Heart right ventricle (tissue), 16 donors: ENCODE data around the gene GTF3C1. TPM values are rescaled to one million over a fixed set of nuclear protein-coding genes. Genes with fewer than 3 reads are reported as not detected.

Experiments
- ATAC-seq, 8 donors: fragments of 200-7000 bp; cut with Tn5 transposase; one replicate each; pipeline ENCODE4 v1.9.1; 2020; ENCODE audit warnings: mild to moderate bottlenecking in 8 of 8, moderate library complexity in 8 of 8, moderate number of reproducible peaks in 1 of 8
- DNase-seq, 2 donors: peaks; one replicate each; pipeline ENCODE4 v3.0.0-alpha.2; 2020
- H3K27ac ChIP-seq, 10 donors: fragments of 200-600 bp; sonication (generic) in 2 of 10; one replicate each; pipeline versions ENCODE4 v1.5.0 to v1.8.0; 2020 to 2022; ENCODE audit warnings: mild to moderate bottlenecking in 3 of 10
- H3K27me3 ChIP-seq, 7 donors: fragments of 200-600 bp; one replicate each; pipeline ENCODE4 v1.8.0; 2021 to 2022; ENCODE audit warnings: mild to moderate bottlenecking in 2 of 7
- H3K36me3 ChIP-seq, 9 donors: fragments of 200-600 bp; sonication (generic) in 1 of 9; one replicate each; pipeline versions ENCODE4 v1.5.0 to v1.8.0; 2020 to 2022; ENCODE audit warnings: mild to moderate bottlenecking in 2 of 9
- H3K4me1 ChIP-seq, 9 donors: fragments of 200-600 bp; sonication (generic) in 1 of 9; one replicate each; pipeline versions ENCODE4 v1.5.0 to v1.8.0; 2020 to 2022; ENCODE audit warnings: mild to moderate bottlenecking in 4 of 9
- H3K4me3 ChIP-seq, 10 donors: fragments of 200-600 bp; sonication (generic) in 2 of 10; one replicate each; pipeline versions ENCODE4 v1.5.0 to v1.8.0; 2020 to 2022; ENCODE audit warnings: mild to moderate bottlenecking in 7 of 10, moderate library complexity in 2 of 10
- H3K9me3 ChIP-seq, 11 donors: fragments of 200-600 bp in 10 of 11; sonication (generic) in 2 of 11; one replicate each; pipeline versions ENCODE4 v1.5.0 to v1.8.0; 2013 to 2022; ENCODE audit warnings: mild to moderate bottlenecking in 2 of 11, control low read depth in 1 of 11, moderate library complexity in 1 of 11
- WGBS, 2 donors: extraction: QIAGEN DNeasy Blood & Tissue Kit; methylation state at CpG; one replicate each; pipeline ENCODE4 v1.1.7; 2013; ENCODE audit warnings: inconsistent platforms in 1 of 2; 5-methylcytosine and 5-hydroxymethylcytosine counted together
- intact Hi-C, 10 donors: fragments of 100-400 bp; cut with DNase I; formaldehyde crosslinking; loops; one replicate each; pipeline versions ENCODE4 v1.11.1 to v1.14.2; 2022
- long read RNA-seq, 3 donors: library from polyadenylated mRNA; unstranded; transcript quantifications; one replicate each; pipeline ENCODE4 v2.0.0, GENCODE V29; 2020 to 2021
- polyA plus RNA-seq, 2 donors: library from polyadenylated mRNA; stranded (reverse); fragments of 200-250 nt; gene quantifications; one replicate each; pipeline ENCODE4 v1.2.3, GENCODE V29; 2013
- total RNA-seq, 10 donors: library from RNA; stranded (reverse); fragmentation: NEBNext Ultra II Directional in 3 of 10; extraction: Animal tissue kit (Norgen Biotek cat#: 25700) in 3 of 10; gene quantifications; one replicate each; pipeline versions ENCODE4 v1.2.1 to v1.2.4, GENCODE V29; 2021 to 2023
- TF ChIP-seq, protein P1 (sequence below), 9 donors: fragments of 200-600 bp; sonication (generic) in 2 of 9; IDR thresholded peaks; one replicate each; pipeline versions ENCODE4 v1.5.0 to v1.8.0; 2021 to 2022; ENCODE audit warnings: antibody characterized with exemption in 9 of 9, mild to moderate bottlenecking in 5 of 9, moderate library complexity in 1 of 9
- donor health status: Arrhythmogenic right ventricular cardiomyopathy.
- donor health status: ischemic (EF 13 %, LVEDD 7.1; RV severe dilation, severe dysfunction).
- donor health status: healthy with polysubstance abuse.
- donor health status: DM: no; HTN: yes; CAD: no.
- donor health status: DM: no; HTN: no; CAD: no.
- donor health status: ischemic (EF 25% LVEDD 6.9; RV normal size, moderate dysfunction).
- donor health status: ischemic (EF 25% LVEDD 5.7; RV mildly dilated, moderate dysfunction).
- donor health status: healthy.
- donor health status: DM: yes; HTN: yes; CAD: no.
- donor health status: Ischemic cardiomyopathy.
- donor health status: ischemic (EF 35%, LVEDD 5.7; RV mildly dilated, moderate dysfunction).
- donor health status: nonischemic (EF 11% LVEDD 7.7; RV severe dilation, severe dysfunction).
- donor health status: DM: yes; HTN: yes; CAD: no.
- donor health status: PGD.
- donor health status: ischemic (EF 29% LVEDD 5.4; RV normal size, mild dysfunction).
- donor health status: nonischemic (EF 23%, LVEDD 6.1; RV moderate dilation, normal function).

Gene GTF3C1, protein sequence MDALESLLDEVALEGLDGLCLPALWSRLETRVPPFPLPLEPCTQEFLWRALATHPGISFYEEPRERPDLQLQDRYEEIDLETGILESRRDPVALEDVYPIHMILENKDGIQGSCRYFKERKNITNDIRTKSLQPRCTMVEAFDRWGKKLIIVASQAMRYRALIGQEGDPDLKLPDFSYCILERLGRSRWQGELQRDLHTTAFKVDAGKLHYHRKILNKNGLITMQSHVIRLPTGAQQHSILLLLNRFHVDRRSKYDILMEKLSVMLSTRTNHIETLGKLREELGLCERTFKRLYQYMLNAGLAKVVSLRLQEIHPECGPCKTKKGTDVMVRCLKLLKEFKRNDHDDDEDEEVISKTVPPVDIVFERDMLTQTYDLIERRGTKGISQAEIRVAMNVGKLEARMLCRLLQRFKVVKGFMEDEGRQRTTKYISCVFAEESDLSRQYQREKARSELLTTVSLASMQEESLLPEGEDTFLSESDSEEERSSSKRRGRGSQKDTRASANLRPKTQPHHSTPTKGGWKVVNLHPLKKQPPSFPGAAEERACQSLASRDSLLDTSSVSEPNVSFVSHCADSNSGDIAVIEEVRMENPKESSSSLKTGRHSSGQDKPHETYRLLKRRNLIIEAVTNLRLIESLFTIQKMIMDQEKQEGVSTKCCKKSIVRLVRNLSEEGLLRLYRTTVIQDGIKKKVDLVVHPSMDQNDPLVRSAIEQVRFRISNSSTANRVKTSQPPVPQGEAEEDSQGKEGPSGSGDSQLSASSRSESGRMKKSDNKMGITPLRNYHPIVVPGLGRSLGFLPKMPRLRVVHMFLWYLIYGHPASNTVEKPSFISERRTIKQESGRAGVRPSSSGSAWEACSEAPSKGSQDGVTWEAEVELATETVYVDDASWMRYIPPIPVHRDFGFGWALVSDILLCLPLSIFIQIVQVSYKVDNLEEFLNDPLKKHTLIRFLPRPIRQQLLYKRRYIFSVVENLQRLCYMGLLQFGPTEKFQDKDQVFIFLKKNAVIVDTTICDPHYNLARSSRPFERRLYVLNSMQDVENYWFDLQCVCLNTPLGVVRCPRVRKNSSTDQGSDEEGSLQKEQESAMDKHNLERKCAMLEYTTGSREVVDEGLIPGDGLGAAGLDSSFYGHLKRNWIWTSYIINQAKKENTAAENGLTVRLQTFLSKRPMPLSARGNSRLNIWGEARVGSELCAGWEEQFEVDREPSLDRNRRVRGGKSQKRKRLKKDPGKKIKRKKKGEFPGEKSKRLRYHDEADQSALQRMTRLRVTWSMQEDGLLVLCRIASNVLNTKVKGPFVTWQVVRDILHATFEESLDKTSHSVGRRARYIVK (N-terminal part only)
- 10 to 100 TPM; 48.1 to 84.5 (median 62.8) TPM for total RNA-seq
- 100 to 1,000 TPM in 1 of 2 donors, 10 to 100 TPM in 1; 53.0 to 133 TPM for polyA plus RNA-seq
- long read RNA-seq, donor 1, full-length matches to known transcripts = 4 of 54 reads
- long read RNA-seq, donor 1, partial matches to known transcripts = 49 of 54 reads
- long read RNA-seq, donor 1, other reads (novel, unspliced or antisense) = 1 of 54 reads
- long read RNA-seq, donor 2, full-length matches to known transcripts = 7 of 63 reads
- long read RNA-seq, donor 2, partial matches to known transcripts = 54 of 63 reads
- long read RNA-seq, donor 2, other reads (novel, unspliced or antisense) = 2 of 63 reads
- long read RNA-seq, donor 3, full-length matches to known transcripts = 9 of 220 reads
- long read RNA-seq, donor 3, partial matches to known transcripts = 196 of 220 reads
- long read RNA-seq, donor 3, other reads (novel, unspliced or antisense) = 15 of 220 reads

- peak; percentile 99 to 100 (median 100) for ATAC-seq
- intact Hi-C loops = loop anchor here in 1 of 10 donors (2.0 kb wide), 1 partner anchor 17 kb away; no protein-coding TSS in a partner anchor
- 1% methylated on average over 58 to 59 of the region's 59 CpGs for WGBS, 2 donors
These were observed at the start of gene GTF3C1, which contains the start of gene KATNIP for GRCh38 chr16:27549746-27550581. Gene GTF3C1, minus strand, starts transcription at chr16:27549913. Its CDS starts 23 bp downstream, at chr16:27549890. Gene KATNIP, plus strand, starts transcription at chr16:27550144. Its CDS starts 27 bp downstream, at chr16:27550171.

GRCh38 chr16:27598931-27599565 lies 49.3 kb upstream of the GTF3C1 start:
- DNase-seq (no peak), ATAC-seq (no peak)
- intact Hi-C loops = loop anchor here in 1 of 10 donors (10.0 kb wide), 1 partner anchor 66 kb away; no protein-coding TSS in a partner anchor
- peaks cover 0 to 14% (median 0%) of the 10 kb centered on the region in 9 donors for H3K36me3 ChIP-seq
- H3K9me3 ChIP-seq = no peaks in the 10 kb centered on the region
- H3K27me3 ChIP-seq = no peaks in the 10 kb centered on the region
- no peak overlapping the region for H3K27ac ChIP-seq
- no peaks in the 10 kb centered on the region for H3K4me1 ChIP-seq
- TF ChIP-seq, protein P1, sequence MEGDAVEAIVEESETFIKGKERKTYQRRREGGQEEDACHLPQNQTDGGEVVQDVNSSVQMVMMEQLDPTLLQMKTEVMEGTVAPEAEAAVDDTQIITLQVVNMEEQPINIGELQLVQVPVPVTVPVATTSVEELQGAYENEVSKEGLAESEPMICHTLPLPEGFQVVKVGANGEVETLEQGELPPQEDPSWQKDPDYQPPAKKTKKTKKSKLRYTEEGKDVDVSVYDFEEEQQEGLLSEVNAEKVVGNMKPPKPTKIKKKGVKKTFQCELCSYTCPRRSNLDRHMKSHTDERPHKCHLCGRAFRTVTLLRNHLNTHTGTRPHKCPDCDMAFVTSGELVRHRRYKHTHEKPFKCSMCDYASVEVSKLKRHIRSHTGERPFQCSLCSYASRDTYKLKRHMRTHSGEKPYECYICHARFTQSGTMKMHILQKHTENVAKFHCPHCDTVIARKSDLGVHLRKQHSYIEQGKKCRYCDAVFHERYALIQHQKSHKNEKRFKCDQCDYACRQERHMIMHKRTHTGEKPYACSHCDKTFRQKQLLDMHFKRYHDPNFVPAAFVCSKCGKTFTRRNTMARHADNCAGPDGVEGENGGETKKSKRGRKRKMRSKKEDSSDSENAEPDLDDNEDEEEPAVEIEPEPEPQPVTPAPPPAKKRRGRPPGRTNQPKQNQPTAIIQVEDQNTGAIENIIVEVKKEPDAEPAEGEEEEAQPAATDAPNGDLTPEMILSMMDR (IDR thresholded peaks at IDR 0.05) = no peak
- no peak overlapping the region for H3K4me3 ChIP-seq
- WGBS, 2 donors = 78 to 80% methylated on average over 10 of the region's 10 CpGs

More at GRCh38 chr16:27549746-27550581, at the start of gene GTF3C1, which contains the start of gene KATNIP:
- Histone ChIP-seq H3K36me3 (peaks cover 0 to 15% (median 4%) of the 10 kb centered on the region in 9 donors), H3K4me3 (peak within 1 kb of the TSS; percentile 53 to 93 (median 82)), H3K9me3 (no peaks in the 10 kb centered on the region), H3K4me1 (peaks cover 8 to 46% (median 39%) of the 10 kb centered on the region in 9 donors), H3K27me3 (no peaks in the 10 kb centered on the region), H3K27ac (peak within 1 kb of the TSS; percentile 65 to 92 (median 87))
- TF ChIP-seq, protein P1 (IDR thresholded peaks at IDR 0.05) = no peak
- DNase-seq = peak; percentile 100

DNA sequence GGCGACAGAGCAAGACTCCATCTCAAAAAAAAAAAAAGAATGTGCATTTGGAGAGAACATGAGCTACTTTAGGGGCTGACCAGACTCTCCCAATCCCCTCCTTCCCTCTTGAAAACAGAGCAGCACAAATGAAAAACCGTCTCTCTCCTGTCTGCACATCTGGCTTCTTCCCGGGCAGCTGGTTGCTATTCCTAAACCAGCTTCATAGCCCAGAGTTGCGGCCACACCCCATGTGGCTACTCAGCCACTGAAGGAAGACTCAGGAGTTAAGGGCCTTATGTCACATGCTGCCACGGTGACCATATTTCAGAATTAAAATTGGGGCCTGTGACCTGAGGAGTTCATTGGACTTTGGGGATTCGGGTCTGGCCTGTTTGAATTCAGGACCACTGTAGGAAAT lies 48.5 kb upstream of the GTF3C1 start:
- ATAC-seq (no peak), DNase-seq (no peak)
- intact Hi-C loops = loop anchor here in 1 of 10 donors (10.0 kb wide), 1 partner anchor 67 kb away; no protein-coding TSS in a partner anchor
- WGBS, 2 donors = 96% methylated on average over 6 of the region's 6 CpGs
- H3K27me3 ChIP-seq = no peaks in the 10 kb centered on the region
- H3K4me1 ChIP-seq = no peaks in the 10 kb centered on the region
- no peak overlapping the region for H3K27ac ChIP-seq
- TF ChIP-seq, protein P1 (IDR thresholded peaks at IDR 0.05) = no peak
- no peaks in the 10 kb centered on the region for H3K9me3 ChIP-seq
- no peak overlapping the region for H3K4me3 ChIP-seq
- peaks cover 0 to 14% (median 0%) of the 10 kb centered on the region in 9 donors for H3K36me3 ChIP-seq
